Measurements from ENCODE around the gene PTPRG.

GRCh38 chr3:62189376-62189698, 628.0 kb downstream of the PTPRG start:
- TF ChIP-seq EZH2phosphoT487 (IDR thresholded peaks at IDR 0.05; ENCODE audit: borderline replicate concordance, low read depth, low read length) (no peak), CTCF (conservative IDR thresholded peaks at IDR 0.05; ENCODE audit: low read length) (no peak)
